22Rv1 (cell line): ENCODE measurements around the gene IP6K3.
A peak's percentile ranks its signal among the peaks of the same experiment; 100 is the strongest.

Experiments
- H3K27ac ChIP-seq: fragments of 450-650 bp; 2 replicates; pipeline ENCODE4 v1.5.1; 2017
- ZFX ChIP-seq: fragments of 450-650 bp; IDR thresholded peaks from 2 replicates; pipeline ENCODE4 v1.6.1; 2017; ENCODE audit warnings: antibody characterized with exemption, borderline replicate concordance
- TF ChIP-seq, protein P1 (sequence below): fragments of 450-650 bp; IDR thresholded peaks from 2 replicates; pipeline ENCODE4 v1.5.1; 2017; ENCODE audit warnings: mild to moderate bottlenecking

Gene IP6K3

GRCh38 chr6:33707771-33708170 is 38.9 kb downstream of the IP6K3 start:
- no peak overlapping the region for H3K27ac ChIP-seq
- TF ChIP-seq, protein P1, sequence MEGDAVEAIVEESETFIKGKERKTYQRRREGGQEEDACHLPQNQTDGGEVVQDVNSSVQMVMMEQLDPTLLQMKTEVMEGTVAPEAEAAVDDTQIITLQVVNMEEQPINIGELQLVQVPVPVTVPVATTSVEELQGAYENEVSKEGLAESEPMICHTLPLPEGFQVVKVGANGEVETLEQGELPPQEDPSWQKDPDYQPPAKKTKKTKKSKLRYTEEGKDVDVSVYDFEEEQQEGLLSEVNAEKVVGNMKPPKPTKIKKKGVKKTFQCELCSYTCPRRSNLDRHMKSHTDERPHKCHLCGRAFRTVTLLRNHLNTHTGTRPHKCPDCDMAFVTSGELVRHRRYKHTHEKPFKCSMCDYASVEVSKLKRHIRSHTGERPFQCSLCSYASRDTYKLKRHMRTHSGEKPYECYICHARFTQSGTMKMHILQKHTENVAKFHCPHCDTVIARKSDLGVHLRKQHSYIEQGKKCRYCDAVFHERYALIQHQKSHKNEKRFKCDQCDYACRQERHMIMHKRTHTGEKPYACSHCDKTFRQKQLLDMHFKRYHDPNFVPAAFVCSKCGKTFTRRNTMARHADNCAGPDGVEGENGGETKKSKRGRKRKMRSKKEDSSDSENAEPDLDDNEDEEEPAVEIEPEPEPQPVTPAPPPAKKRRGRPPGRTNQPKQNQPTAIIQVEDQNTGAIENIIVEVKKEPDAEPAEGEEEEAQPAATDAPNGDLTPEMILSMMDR = no peak
- no peak for TF ChIP-seq ZFX

DNA sequence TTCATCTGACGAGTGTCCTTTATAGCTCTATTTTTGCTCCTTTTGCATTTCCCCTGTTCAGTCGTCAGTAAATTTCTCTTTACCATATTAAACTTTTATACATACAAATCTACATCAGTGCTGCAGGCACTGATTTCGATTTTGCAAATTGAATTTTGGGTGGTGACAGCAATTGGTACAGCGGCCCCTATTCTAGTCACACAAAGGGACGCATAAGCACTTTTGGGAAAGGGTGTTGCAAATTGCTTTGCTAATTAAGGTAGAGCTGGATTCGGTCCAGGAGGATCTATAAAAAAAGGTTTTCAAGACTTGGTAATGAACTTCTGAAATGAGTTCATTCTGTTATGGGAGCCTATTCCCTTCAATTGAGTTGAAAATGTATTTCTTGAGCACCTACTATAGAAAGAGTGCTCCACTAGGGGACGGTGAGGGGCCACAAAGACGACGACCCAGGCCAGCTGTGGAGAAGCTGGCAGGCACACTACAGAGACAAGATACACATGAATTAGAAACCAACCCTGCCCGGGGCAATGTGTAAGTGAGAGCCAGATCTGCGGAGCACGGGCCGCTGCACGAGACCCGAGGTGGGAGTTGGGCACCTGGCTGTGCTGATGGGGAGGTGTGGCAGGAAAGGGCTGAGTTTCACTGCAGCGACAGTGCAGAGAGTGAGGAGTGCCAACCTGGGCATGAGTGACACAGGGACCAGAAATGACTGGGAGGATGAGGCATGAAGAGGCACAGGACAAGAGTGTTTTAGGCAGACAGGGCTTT is 40.6 kb downstream of the IP6K3 start:
- TF ChIP-seq ZFX = no peak
- TF ChIP-seq, protein P1 = no peak
- peak overlapping the region; percentile 23; the same call in 1 of the 2 replicates for H3K27ac ChIP-seq

DNA sequence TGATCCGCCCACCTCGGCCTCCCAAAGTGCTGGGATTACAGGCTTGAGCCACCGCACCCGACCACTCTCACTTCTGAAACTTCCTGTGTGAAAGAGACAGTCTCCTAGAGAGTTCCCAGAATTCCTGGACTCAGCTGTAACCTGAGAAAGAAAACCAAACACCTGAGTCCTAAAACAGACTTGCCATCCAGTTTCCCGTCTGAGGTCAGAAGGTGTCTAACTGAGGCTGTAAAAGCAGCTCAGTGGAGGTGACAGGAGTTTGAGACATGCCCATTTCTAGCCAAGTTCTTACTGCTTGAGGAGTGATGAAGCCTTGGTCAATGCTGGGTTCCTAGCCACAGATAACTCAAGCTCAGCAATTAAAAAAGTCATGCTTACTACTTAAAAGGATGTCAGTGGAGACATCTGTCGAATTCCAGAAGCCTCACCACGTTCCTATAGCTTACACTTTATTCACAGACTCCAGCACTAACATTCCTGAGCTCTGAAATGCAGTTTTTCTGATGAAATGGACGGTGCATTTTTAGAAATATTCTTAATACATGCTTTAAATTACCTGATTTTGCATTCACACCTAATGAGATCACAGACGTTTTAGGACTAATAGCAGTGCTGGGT is 41.3 kb downstream of the IP6K3 start:
- TF ChIP-seq, protein P1 = no peak
- TF ChIP-seq ZFX = no peak
- peak overlapping the region; percentile 23; the same call in 1 of the 2 replicates for H3K27ac ChIP-seq

- H3K27ac ChIP-seq = no peak overlapping the region
- TF ChIP-seq, protein P1 = no peak
- no peak for TF ChIP-seq ZFX
Observed at GRCh38 chr6:33704215-33705066, 42.3 kb downstream of the IP6K3 start.

DNA sequence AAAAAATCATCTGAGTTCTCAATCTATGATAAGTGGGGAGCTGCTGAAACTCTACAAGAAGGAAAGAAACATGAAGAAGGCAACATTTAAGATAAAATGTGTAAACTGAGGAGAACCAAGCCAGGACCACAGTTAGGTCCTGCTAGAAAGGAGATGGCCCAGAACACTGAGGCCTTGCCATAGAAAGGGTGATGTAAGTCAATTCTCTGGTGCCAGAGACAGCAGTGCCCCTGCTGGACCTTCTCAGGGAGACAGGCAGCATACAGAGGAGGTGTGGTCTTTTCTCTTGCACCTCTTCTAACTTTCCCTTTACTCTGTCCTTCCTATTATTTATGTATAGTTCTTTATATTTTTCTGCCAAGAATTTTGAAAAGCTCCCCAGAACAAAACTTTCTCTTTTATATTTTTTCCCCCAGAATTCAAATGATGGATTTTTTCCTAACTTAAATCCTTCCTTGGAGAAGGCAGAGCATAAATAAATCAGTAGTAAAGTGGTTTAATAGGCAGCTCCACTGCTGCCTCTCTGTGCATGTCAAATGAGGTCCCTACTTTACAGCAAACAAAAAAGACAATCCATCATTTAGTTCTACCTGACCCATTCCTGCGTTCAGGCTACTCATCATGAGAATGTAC is 44.2 kb downstream of the IP6K3 start:
- H3K27ac ChIP-seq = peak overlapping the region; percentile 1; the same call in 1 of the 2 replicates
- TF ChIP-seq, protein P1 = peak; percentile 43
- no peak for TF ChIP-seq ZFX

GRCh38 chr6:33700391-33701050 is 46.2 kb downstream of the IP6K3 start:
- H3K27ac ChIP-seq = no peak overlapping the region

More at GRCh38 chr6:33700391-33701050, 46.2 kb downstream of the IP6K3 start:
- TF ChIP-seq, protein P1 = peak; percentile 87
- TF ChIP-seq ZFX = no peak
